Measurements from ENCODE around the gene MAST4.

Gene MAST4

DNA sequence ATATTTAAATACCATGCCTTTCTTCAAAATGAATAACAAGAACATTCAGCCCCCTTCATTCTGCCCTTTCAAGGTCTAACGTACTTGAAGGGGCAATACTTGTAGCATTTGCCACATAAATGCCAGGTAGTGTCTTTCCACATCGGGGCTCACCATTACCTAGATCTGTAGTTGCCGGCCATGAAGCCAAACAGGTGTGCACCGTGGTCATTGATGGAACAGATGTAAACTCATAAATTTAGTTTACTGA, 407.4 kb downstream of the MAST4 start:
- no peak for DNase-seq

DNA sequence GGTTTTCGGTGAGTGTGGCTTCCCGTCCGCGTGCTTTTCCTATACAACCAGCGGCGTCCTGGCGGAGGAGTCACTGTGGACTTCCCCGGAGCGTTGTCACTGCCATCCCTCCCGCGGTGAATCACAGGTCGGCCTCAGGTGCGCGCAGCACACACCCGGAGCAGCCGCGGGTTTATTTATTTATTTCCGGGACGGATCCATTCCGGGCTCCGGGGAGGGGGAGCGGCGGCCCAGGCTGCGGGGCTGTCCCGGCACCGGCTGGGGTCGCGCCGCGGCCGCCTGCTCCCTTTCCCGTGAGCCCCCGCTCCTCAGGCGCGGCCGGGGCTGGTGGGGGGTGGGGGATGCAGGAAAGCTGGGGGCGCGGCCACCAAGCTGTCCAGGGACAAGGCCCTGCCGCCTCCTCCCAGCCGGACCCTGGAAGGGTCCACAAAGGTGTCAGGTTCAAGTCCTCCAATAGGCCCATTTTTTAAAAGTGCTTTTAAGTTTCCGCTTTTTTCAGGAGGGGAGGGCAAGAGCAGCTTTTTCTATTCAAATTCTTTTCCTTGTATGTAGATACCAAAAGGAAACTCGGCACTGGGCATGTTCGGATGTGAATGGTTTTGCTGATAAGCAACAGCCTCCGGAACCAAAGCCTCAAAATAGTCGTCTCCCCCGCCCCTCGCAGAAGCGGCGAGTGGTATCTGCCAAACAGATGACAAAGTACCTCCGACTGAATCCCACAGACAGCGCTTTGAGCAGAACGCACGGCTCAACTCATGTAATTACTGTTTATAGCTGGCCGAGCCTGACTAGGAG, 407.9 kb downstream of the MAST4 start:
- peak; percentile 85 to 91 for DNase-seq

DNA sequence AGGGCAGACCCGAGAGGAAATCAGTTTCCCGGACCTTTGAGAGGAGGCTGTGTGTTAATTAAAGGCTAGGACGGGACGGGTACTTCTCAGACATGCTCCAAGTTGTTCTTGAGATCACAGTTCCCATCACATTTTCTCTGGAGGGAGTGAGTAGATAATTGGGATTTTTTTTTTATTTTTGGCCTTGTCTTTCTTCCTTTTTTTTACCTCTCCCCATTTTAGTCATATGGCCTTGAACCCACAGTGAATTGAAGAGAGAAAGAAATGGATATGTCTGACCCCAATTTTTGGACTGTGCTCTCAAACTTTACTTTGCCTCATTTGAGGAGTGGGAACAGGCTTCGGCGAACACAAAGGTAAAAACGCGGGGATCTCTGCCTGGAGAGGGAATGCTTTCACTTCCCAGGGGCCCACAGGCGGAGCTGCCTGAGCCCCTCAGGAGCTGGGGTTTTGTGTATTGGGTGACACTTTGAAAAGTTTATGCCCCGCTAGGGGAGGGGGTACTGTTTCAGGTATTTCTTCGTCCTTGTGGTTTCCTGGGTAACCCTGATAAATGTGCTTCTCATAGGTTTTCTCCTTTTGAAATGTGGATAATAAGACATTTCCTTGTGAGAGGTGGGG, 408.6 kb downstream of the MAST4 start:
- peak in 1 of 2 experiments; percentile 23 for DNase-seq

DNA sequence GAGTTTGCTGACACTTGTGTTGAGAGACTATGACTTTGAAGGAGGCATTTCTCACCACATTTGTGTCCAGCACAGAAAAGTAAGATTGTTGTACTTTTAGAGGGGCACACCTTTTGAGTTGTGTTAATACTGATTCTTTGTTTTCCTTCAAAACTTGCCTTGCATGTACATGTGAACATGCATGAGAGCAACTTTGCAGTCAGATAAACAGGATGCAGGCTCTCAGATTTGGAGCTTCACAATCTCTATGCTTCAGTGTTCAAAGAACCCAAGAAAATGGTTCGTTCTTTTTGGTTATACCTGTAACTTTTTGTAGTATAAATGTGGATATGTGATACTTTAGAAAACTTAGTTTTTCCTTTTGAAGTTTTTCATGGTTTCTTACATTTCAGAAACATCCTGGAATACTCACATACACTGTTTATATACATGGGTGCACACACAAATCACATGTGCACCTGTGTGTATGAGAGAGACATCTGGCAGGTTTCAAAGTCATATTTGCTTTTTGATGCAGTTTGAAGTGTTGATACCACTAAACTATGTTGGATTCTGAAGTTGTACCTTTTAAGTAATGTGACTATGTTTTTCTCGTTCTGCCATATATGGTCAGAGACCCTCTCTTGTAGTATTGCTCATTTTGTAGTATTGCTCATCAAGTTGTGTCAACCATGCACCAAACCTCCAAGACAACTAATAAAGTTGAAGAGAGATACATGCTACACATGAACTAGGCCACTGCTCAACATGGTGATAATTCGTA, 409.7 kb downstream of the MAST4 start:
- no peak for DNase-seq

DNA sequence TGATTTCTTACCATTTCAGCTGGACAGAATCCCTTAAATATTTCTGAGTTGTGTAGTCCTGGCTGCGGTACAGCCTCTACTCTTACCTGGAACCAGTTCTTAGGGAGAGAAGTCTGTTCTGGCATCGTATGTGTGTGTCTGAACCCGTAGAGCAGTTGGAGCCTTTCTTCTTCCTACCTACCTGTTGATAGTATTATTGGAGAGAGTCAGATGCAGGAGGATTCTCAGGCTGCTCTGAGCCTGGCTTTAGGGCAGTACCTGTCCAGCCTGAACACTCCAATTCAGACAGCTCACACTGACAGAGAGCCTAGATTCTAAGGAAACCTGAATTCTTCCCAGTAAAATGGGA, 410.3 kb downstream of the MAST4 start:
- no peak for DNase-seq

DNA sequence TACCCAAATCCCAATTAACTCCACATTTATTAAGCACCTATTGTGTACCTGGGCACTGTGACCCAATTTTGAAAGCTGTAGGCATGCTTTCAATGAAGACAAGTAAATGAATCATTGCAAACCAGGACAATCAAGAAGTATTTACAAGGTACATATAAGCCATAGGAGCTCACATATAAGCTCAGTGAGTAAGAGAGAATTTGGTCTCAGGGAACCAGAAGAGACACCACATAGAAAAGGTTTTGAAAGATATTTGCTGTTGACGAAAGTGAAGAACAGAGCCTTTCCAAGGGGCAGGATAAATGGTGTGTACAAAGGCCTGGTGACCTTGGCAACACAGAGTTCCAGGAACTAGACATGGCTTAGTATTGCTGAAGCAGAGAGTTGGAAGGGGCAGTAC, 412.8 kb downstream of the MAST4 start:
- no peak for DNase-seq

DNA sequence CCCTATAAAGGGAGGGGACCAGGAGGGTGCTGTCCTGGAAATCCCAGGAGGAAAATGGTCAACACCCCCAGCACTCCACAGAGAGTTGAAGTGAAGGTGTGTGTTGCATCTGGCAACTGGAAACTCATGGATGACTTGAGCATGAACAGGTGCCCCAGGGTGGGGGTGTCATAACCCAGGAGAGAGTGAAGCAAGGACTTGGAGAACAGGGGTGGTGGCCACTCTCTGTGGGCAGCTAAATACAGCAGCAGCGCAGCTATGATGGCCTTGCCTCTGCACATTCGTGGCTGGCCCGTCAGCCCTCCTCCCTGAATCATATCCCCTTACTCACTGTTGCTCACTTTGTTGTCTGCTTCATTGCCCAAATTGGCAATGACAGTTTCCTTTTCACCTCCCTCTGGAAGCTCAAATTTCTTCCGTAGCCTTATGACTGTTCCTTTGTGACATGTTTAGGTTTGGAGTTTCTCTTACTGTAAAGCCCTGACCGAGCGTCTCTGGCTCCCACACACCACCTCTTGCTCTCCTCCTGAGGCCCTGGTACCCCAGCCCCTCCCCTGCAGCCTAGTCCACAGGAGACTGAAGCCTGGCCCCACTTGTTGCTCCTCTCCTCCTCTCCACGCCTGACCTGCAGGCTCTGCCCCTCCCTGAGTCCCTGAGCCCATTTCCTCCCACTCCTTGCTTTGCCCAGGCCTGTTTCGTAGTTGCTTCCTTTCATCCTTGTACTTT, 414.7 kb downstream of the MAST4 start:
- DNase-seq, result peak; percentile 39 to 58

DNA sequence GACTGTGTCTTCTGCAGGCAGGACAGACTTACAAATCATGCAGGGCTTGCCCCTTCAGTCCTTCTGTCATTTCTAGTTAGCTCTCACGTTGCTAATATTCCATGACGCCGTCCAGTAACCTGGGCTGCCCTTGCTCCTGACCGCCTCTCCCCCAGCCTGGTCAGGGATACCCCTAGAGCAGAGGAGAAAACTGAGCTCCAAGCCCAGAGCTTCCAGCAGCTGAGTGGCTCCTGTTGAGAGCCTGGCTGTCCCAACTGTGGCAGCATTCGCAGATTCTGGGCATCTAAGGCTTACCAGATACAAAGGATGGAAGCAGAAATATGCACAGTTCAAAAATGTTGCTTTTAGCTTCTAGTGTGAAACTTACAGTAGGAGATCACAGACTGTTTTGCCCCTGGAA, 415.2 kb downstream of the MAST4 start:
- DNase-seq, result no peak

DNA sequence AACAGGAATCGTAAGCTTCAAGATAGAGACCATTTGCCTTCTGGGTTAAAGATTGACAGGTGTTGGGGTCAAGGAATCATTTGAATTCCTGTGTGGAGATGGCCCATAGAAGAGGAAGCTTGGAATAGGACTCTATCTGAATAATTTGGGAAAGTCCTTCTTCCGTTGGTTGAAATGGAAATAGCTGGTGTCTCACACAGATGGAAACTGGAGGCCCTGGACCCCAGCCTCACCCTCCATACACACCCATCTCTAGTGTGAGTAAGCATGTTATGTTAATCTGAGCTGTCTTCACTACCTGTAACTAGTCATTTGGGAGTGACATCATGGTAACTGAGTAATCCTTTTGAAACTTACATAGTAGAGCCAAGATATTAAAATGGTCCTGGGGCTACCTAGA, 416.0 kb downstream of the MAST4 start:
- DNase-seq, result peak in 1 of 2 experiments; percentile 44

DNA sequence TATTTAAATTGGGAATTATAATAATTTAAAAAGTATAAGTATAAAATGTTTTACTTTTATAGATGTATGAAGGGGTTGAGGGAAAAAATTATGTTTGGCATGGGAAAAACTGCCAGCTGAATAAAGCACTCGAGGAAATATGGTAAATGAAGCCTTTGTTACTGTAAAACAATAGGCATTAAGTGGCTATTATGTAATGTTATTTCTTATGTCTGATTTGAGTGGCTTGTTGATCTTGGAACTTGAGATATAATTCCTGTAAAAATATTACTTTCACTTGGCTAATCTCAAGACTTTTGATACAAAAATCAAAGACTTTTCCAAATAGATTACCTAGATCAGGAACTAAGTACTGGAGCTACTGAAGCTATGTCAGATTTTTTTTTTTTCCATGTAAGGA, 417.5 kb downstream of the MAST4 start:
- DNase-seq, result no peak

DNA sequence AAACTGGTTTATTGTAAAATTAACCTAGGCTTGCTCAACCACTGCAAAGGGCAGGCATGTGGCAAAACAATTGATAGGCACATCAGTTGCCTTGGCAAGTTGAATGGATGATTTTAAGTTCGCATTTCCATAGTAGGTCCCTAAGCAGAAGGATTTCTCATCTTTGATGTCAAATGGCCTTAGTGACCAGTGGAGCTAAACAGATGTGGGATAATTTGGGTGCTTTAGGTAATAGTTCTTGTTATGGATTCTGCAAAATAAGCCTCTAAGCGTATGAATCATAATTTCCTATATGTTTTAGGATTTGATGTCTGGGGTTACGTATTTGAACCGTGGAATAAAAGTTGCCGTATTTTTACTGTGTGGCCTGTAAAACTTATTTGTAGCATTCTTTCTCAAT, 418.0 kb downstream of the MAST4 start:
- no peak for DNase-seq

DNA sequence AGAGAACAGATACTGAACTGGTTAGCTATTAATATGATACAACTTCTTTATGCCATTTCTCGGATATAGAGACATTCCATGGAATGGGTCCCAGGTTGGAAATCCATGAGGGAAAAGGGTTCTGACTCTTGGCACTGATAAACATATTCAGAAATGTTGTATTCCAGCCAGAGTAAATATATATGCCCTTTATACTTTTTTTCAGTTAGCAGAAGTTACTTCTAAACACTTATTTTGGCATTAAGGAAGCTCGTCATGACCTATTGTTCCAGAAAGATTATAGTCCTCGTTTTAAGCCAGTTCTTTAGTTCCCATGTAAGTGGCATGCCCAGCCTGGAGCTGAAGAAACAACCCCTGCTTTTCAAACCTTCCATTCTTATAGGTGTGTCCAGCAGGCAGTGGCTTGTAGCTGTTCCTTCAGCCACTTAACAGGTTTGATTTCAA, 418.8 kb downstream of the MAST4 start:
- DNase-seq, result no peak

DNA sequence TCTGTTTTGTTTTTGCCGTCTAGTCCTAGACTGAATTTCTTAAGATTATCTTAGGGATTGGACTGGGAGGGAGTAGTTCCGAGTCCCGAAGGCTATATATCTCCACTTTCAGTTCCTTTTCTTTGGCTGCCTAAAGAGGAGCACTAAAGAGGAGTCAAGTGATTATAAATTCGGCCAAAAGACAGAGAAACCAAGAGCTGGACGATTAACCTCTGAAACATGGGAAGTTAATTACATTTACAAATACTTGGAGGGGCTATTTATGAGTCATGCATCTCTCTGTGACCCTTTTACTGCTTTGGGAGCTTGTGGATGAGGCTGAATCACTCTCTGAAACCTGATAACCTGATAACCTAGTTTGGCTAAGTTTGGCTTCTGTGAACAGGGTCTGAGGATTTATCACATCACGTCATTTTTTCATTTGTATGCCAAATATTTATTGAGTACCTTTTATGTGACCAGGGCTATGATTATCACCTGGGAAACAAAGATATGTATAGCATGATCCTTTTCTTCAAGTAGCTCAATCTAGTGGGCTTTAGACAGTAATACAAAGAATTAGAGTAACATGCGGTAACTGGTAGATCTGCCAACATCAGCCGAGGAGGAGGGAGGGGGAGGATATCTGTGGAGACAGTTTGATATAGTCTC, 419.5 kb downstream of the MAST4 start:
- no peak for DNase-seq

DNA sequence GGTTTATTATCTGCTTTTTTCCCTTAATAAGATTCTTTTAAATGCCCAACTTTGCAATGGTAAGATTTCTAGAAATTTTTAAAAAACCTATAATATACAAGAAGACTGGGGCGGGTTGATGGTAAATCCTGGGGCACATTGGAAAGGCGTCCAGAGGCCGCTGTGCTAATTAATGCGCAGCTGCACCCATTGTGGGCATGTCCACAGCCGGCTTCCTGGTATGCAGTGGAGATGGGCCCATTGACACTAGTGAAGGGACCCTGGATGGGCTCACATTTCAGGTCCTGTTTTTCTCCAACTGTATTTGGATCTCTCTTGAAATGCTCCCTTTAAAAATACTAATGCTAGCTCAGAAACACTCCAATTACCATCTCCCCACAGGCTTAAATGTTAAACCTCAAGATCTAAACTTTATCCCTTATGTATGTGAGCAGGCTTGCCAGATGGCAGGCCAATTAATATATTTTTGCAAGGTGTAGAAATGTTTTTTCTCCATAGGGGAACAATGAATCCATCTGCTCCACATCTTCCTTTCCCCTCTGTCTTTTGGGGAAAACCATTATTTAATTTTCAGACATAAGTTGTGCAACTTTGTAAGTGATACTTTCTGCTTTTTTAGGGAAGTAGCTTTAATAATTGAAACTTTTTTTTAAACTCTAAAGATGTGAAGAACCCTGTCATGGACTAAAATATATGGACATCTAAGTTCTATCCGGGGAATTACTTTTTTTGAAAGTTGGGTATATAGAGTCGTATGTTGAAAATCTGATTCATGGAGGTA, 423.1 kb downstream of the MAST4 start:
- DNase-seq, result no peak

DNA sequence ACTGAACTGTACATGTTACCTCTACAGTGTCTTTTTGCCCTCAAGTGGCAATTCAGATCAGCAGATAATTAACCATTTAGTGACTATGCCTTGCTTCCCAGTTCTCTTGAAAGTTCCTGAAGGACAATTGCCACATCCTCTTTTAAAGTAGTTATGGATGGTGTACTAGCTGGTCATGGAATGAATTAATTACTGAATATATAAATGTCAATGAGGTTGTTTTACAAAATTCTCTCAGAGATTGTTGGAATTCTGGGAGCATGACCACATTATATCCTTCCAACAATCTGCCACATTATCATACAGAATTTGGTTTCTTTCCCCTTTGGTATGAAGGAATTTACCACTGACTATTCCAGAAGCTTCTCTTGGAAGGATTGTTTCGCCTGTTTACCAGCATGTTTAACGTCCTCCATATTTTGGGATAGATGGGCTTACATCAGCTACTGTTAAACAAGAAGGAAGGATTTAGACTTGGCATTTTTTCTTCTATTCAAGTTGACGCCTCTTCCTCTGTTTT, 424.0 kb downstream of the MAST4 start:
- no peak for DNase-seq

DNA sequence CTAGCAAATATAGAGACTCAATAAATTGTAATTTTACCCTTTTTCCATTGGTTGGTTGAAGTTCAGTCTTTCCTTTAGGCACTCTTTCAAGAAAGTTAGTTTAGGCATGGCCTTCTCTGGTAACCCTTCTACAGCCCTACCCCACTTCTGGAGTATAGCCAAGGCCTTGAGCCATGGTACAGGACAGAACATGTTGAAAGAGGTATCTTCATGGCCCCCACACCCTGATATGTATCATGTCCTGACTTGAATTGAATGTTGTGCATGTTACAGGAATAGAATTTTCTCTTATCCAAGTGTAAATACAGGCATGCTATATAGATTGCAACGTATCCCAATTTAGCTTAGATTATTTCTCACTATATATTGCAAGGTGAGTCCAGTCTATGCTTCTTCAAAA, 424.8 kb downstream of the MAST4 start:
- no peak for DNase-seq

DNA sequence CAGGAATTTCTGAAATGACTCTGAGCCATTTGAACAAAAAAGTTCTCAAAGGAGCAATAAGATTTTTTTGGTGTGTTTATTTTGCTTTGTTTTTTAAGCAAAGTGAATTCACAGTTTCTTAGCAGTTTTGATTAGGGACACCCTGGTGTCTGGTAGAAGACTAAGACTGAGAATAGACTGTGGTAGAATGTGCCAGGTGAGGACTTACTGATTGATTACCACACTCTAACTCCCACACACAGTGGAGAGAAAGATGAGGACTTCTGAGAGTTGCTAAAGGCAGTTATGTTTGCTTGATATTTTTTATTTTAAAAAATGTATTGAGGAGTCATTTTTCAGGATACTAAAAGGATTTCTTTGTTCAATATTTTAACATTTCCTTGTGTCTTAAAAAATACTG, 425.3 kb downstream of the MAST4 start:
- no peak for DNase-seq

DNA sequence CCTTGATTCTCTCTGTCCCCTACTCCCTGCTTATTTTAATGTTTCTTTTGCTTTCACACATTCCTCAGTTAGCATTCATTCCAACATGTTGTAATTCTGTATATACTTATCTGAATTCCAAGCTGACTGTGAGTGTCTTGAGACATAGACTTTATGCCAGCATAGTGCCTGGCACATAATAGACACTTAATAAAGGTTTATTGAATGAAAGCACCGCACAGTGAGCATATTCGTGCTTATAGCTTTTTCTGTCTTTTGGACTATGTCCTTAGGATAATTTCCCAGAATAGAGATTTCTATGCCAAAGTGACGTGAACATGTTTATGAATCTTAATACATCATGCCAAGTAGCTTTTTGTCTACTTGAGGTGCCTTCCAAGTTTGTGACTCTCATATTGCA, 425.8 kb downstream of the MAST4 start:
- no peak for DNase-seq

DNA sequence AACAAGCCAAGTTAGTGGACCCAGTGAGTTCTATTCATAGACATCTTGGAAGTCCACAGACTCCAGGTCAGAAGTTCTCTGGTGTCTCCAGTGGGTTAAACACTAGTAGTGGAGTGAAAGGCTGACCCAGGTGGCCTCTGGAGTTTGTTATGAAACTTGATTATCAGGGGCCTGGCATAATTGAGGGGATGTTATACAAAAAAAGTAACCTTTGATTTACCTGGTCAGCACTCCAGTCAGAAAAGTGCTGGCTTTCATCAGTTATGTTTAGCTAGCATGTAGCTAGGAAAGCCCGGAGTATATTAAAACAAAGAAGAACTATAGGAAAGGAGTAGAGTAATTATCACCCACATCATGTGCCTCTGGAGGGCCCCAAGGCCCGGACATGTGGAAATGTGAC, 429.3 kb downstream of the MAST4 start:
- no peak for DNase-seq

DNA sequence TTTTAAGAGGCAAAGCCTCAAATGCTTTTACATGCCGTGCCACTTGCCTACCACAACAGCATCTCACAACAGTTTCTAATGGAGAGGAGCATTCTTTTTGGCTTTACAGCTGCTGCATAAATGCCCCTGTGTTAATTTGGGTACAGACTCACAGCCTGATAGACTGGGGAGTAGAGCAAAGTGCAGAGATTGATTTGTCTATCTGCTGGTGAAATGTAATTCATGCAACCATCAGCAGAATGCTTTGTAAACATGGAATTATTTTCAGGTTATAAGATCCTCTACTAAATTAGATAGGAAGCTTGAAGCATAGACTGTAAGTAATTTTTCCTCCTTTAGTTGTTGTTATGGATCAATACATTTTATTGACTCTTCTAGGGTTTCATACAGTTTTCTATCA, 430.1 kb downstream of the MAST4 start:
- DNase-seq, result no peak

DNA sequence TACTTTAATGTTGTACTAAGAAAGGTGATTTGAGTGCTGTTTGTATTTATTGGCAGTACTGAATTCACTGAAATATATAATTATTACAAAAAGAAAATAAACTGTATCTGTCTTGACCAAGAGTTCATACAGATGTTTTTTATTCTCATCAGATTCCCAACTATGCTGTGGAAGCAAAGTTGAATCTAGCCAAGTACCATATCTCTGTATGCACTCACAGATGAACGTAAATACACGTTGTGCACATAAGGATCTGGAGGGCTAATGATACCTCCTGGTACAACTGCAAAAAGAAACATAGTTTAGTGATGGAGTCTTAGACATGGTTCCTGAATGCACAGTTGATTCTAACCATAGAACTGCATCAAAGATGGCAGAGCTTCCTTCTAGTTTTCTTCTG, 431.0 kb downstream of the MAST4 start:
- no peak for DNase-seq

DNA sequence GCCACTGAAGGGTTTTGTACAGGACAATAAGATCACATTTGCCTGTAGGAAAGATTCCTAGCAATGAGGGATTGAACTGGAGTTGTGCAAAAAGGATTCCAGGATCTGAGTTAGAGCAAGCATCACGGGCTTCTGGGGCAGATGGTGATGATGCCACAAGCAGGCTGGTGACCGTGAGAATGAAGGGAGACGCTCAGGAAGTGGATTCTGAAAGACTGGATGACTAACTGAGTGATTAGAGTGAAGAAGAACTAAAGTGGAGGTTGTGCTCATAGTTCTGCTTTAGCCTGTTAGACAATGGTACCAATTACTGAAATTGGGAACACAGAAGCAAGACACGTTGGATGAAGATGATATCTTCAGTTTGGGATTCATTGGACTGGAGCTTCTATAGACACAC, 432.2 kb downstream of the MAST4 start:
- peak in 1 of 2 experiments; percentile 34 for DNase-seq
